Measurements from ENCODE around the gene PDE5A.
A peak's percentile ranks its signal among the peaks of the same experiment; 100 is the strongest.
"Not testable (repeated sequence)": the region's sequence is repeated elsewhere in the genome, so short reads cannot be mapped to it uniquely, and the experiment has no call there.

DNA sequence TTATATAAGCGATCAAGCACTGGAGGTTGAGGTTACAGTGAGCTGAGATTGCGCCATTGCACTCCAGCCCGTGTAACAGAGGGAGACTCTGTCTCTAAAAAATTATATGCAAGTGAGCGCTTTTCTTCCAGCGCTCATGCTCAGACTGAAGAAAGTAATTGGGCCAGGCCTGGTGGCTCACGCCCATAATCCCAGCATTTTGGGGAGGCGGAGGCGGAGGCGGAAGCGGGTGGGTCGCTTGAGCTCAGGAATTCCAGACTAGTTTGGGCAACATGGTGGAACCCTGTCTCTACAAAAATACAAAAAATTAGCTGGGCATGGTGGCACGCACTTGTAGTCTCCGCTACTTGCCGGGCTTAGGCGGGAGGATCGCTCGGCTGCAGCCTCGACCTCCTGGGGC is 172.9 kb downstream of the PDE5A start:
- TF ChIP-seq, protein P1, sequence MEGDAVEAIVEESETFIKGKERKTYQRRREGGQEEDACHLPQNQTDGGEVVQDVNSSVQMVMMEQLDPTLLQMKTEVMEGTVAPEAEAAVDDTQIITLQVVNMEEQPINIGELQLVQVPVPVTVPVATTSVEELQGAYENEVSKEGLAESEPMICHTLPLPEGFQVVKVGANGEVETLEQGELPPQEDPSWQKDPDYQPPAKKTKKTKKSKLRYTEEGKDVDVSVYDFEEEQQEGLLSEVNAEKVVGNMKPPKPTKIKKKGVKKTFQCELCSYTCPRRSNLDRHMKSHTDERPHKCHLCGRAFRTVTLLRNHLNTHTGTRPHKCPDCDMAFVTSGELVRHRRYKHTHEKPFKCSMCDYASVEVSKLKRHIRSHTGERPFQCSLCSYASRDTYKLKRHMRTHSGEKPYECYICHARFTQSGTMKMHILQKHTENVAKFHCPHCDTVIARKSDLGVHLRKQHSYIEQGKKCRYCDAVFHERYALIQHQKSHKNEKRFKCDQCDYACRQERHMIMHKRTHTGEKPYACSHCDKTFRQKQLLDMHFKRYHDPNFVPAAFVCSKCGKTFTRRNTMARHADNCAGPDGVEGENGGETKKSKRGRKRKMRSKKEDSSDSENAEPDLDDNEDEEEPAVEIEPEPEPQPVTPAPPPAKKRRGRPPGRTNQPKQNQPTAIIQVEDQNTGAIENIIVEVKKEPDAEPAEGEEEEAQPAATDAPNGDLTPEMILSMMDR (IDR thresholded peaks at IDR 0.05): not testable (repeated sequence)
- TF ChIP-seq POLR2A (IDR thresholded peaks at IDR 0.05): peak in 1 of 2 donors; percentile 44

Measured in adrenal gland (tissue), 5 donors.